PC-9 (cell line): ENCODE measurements around the gene BFSP2.

Experiments
- CTCF ChIP-seq: fragments of 200-600 bp; sonication (generic); conservative IDR thresholded peaks from 2 replicates; pipeline ENCODE4 v1.6.1; 2017; ENCODE audit warnings: mixed run types, antibody characterized with exemption, mild to moderate bottlenecking, moderate library complexity
- EZH2 ChIP-seq: fragments of 200-600 bp; sonication (generic); IDR thresholded peaks from 2 replicates; pipeline ENCODE4 v1.8.0; 2017; ENCODE audit warnings: antibody characterized with exemption, low read depth

- no peak for TF ChIP-seq CTCF
- TF ChIP-seq EZH2 = no peak
Observed at GRCh38 chr3:133393204-133393603, 6.7 kb upstream of the BFSP2 start.
